IMR-90 (cell line): Measurements from ENCODE around the gene CASP8AP2. TPM values are rescaled to one million over a fixed set of nuclear protein-coding genes. Genes with fewer than 3 reads are reported as not detected.

Experiments
- ATAC-seq: fragments of 200-7000 bp; cut with Tn5 transposase; 2 replicates; pipeline ENCODE4 v1.9.1; 2020; ENCODE audit warnings: low read depth, mild to moderate bottlenecking, moderate library complexity
- BruUV-seq: library from RNA; stranded (reverse); fragments of 400-500 nt; replicated peaks from 2 replicates; lab custom pipeline; 2021; lab: Mats Ljungman, UMichigan
- CTCF ChIA-PET: fragments of 300-600 bp; formaldehyde crosslinking; extraction: SDS; loops from one replicate; lab custom pipeline; 2021; ENCODE audit warnings: antibody characterized with exemption; lab: Yijun Ruan, JAX
- POLR2A ChIA-PET: fragments of 300-600 bp; sonication (Branson Sonifier 250); formaldehyde crosslinking; loops from one replicate; lab custom pipeline; 2022; ENCODE audit warnings: antibody characterized with exemption; ENCODE audit not compliant: unreplicated experiment; lab: Charles Lee
- DNase-seq: peaks from one replicate; pipeline ENCODE4 v3.0.0; 2013
- H2AFZ ChIP-seq: replicated peaks from 2 replicates; pipeline ENCODE3; 2013; ENCODE audit warnings: low read length, mild to moderate bottlenecking; ENCODE audit not compliant: poor library complexity
- H2AK5ac ChIP-seq: 2 replicates; pipeline ENCODE4 v1.6.1; 2013; ENCODE audit warnings: low read depth, low read length, inconsistent platforms
- H2AK9ac ChIP-seq: replicated peaks from 2 replicates; pipeline ENCODE3; 2013; ENCODE audit warnings: mild to moderate bottlenecking, low read depth, low read length, moderate library complexity; ENCODE audit not compliant: poor library complexity
- H2BK120ac ChIP-seq: 2 replicates; pipeline ENCODE4 v1.6.1; 2013; ENCODE audit warnings: low read depth, low read length, inconsistent platforms
- H2BK15ac ChIP-seq: 3 replicates; pipeline ENCODE4 v1.6.1; 2013; ENCODE audit warnings: low read depth, low read length, inconsistent platforms
- H2BK20ac ChIP-seq: 2 replicates; pipeline ENCODE4 v1.6.1; 2013; ENCODE audit warnings: low read depth, mild to moderate bottlenecking, inconsistent platforms, low read length, moderate library complexity
- H2BK5ac ChIP-seq: 2 replicates; pipeline ENCODE4 v1.6.1; 2013; ENCODE audit warnings: mild to moderate bottlenecking, low read depth, low read length, inconsistent platforms; ENCODE audit not compliant: poor library complexity, severe bottlenecking
- H3K14ac ChIP-seq: replicated peaks from 2 replicates; pipeline ENCODE4 v1.6.1; 2013; ENCODE audit warnings: low read depth, low read length, inconsistent platforms
- H3K18ac ChIP-seq: 2 replicates; pipeline ENCODE4 v1.6.1; 2013; ENCODE audit warnings: low read depth, low read length, control low read depth
- H3K23ac ChIP-seq: 2 replicates; pipeline ENCODE4 v1.6.1; 2013; ENCODE audit warnings: low read depth, low read length, inconsistent platforms
- H3K27ac ChIP-seq: 2 replicates; pipeline ENCODE4 v1.5.1; 2013; ENCODE audit warnings: mild to moderate bottlenecking, control low read depth, low read length; ENCODE audit not compliant: insufficient read depth
- H3K27me3 ChIP-seq: 2 replicates; pipeline ENCODE4 v1.6.1; 2013; ENCODE audit warnings: low read length; ENCODE audit not compliant: control insufficient read depth, insufficient read depth
- H3K36me3 ChIP-seq: 2 replicates; pipeline ENCODE4 v1.6.1; 2013; ENCODE audit warnings: low read length, mixed read lengths; ENCODE audit not compliant: control insufficient read depth, insufficient read depth
- H3K4ac ChIP-seq: 2 replicates; pipeline ENCODE4 v1.6.1; 2013; ENCODE audit warnings: low read depth, low read length, inconsistent platforms
- H3K4me1 ChIP-seq: 2 replicates; pipeline ENCODE4 v1.6.1; 2013; ENCODE audit warnings: low read length, mixed read lengths; ENCODE audit not compliant: control insufficient read depth, insufficient read depth
- H3K4me2 ChIP-seq: 2 replicates; pipeline ENCODE4 v1.6.1; 2013; ENCODE audit warnings: low read depth, mild to moderate bottlenecking, control low read depth, low read length, moderate library complexity
- H3K4me3 ChIP-seq: 2 replicates; pipeline ENCODE4 v1.5.1; 2013; ENCODE audit warnings: low read depth, mild to moderate bottlenecking, control low read depth, low read length, moderate library complexity; ENCODE audit not compliant: insufficient read depth
- H3K56ac ChIP-seq: 2 replicates; pipeline ENCODE4 v1.6.1; 2013; ENCODE audit warnings: low read length, inconsistent platforms; ENCODE audit not compliant: insufficient read depth; ENCODE audit errors: extremely low read depth
- H3K79me1 ChIP-seq, 2 experiments: 2 replicates each; pipeline ENCODE4 v1.6.1; 2013; ENCODE audit warnings: low read length in 2 of 2, inconsistent platforms in 1 of 2, low read depth in 1 of 2
- H3K9ac ChIP-seq: 2 replicates; pipeline ENCODE4 v1.6.1; 2013; ENCODE audit warnings: low read depth, low read length, control low read depth
- H3K9me1 ChIP-seq: 2 replicates; pipeline ENCODE4 v1.6.1; 2013; ENCODE audit warnings: low read length, inconsistent platforms; ENCODE audit not compliant: insufficient read depth
- H3K9me3 ChIP-seq: 2 replicates; pipeline ENCODE4 v1.6.1; 2013; ENCODE audit warnings: low read length; ENCODE audit not compliant: control insufficient read depth, insufficient read depth
- H4K20me1 ChIP-seq: 2 replicates; pipeline ENCODE4 v1.6.1; 2013; ENCODE audit warnings: low read length, inconsistent platforms; ENCODE audit not compliant: insufficient read depth
- H4K5ac ChIP-seq: 2 replicates; pipeline ENCODE4 v1.6.1; 2013; ENCODE audit warnings: mild to moderate bottlenecking, low read depth, low read length, control low read depth
- H4K8ac ChIP-seq, 2 experiments: 2 replicates each; pipeline ENCODE4 v1.6.1; 2013; ENCODE audit warnings: low read depth in 2 of 2, low read length in 2 of 2, control low read depth in 1 of 2, inconsistent platforms in 1 of 2
- H4K91ac ChIP-seq: 2 replicates; pipeline ENCODE4 v1.6.1; 2013; ENCODE audit warnings: low read depth, low read length, inconsistent platforms; ENCODE audit not compliant: insufficient read depth
- BHLHE40 ChIP-seq: fragments of 150-350 bp; IDR thresholded peaks from 2 replicates; pipeline ENCODE4 v1.6.1; 2016; ENCODE audit warnings: mild to moderate bottlenecking, low read depth, low read length
- CEBPB ChIP-seq: IDR thresholded peaks from 2 replicates; pipeline ENCODE4 v1.6.1; 2012; ENCODE audit warnings: low read depth, low read length, improper control_type of control experiment
- MXI1 ChIP-seq: IDR thresholded peaks from 2 replicates; pipeline ENCODE4 v1.6.1; 2012; ENCODE audit warnings: low read depth, mild to moderate bottlenecking, low read length, moderate library complexity, borderline replicate concordance
- RAD21 ChIP-seq: IDR thresholded peaks from 2 replicates; pipeline ENCODE4 v1.6.1; 2012; ENCODE audit warnings: low read length, improper control_type of control experiment
- RCOR1 ChIP-seq: IDR thresholded peaks from 2 replicates; pipeline ENCODE4 v1.6.1; 2012; ENCODE audit warnings: mild to moderate bottlenecking, low read length, improper control_type of control experiment; ENCODE audit not compliant: insufficient replicate concordance
- USF2 ChIP-seq: fragments of 150-350 bp; IDR thresholded peaks from 2 replicates; pipeline ENCODE4 v1.6.1; 2017; ENCODE audit warnings: mild to moderate bottlenecking, antibody characterized with exemption, low read length, low read depth
- WGBS, 2 experiments: methylation state at CpG; one replicate each; pipeline versions ENCODE4 v1.1.5 to v1.1.7; 2013; ENCODE audit warnings: missing lambda C conversion rate in 2 of 2; ENCODE audit not compliant: insufficient read length in 1 of 2; ENCODE audit errors: extremely low coverage in 2 of 2; 5-methylcytosine and 5-hydroxymethylcytosine counted together
- dilution Hi-C: fragments of 300-500 bp; cut with HindIII; formaldehyde crosslinking; loops from one replicate; pipeline ENCODE4 v1.14.3; 2018; ENCODE audit warnings: low sequenced_read_pairs; ENCODE audit not compliant: unreplicated experiment
- in situ Hi-C: fragments of 300-500 bp; cut with MboI; formaldehyde crosslinking; loops from 3 replicates; pipeline ENCODE4 v1.14.3; 2019; ENCODE audit warnings: low sequenced_read_pairs, inconsistent platforms, mixed read lengths
- intact Hi-C: fragments of 100-400 bp; cut with micrococcal nuclease; formaldehyde crosslinking; loops from 2 replicates; pipeline ENCODE4 v1.10.0; 2022
- polyA plus RNA-seq, 3 experiments: library from polyadenylated mRNA; depleted of rRNA; stranded (reverse); fragments of >200 nt; gene quantifications; 2 replicates each; pipeline ENCODE4 v1.2.3, GENCODE V29; 2012; ENCODE audit warnings: low replicate concordance in 1 of 3
- total RNA-seq: library from RNA; depleted of rRNA; stranded (reverse); fragments of >200 nt; gene quantifications from 2 replicates; pipeline ENCODE4 v1.2.3, GENCODE V29; 2012

The CASP8AP2 gene
- total and polyA plus RNA-seq, 2 of the 4 experiments (the other 2 are of a cell fraction) = 5.0 to 11.1 TPM

GRCh38 chr6:89874438-89874837 lies 44.8 kb downstream of the CASP8AP2 start:
- dilution Hi-C loops = no loop called here
- no peak overlapping the region for H3K56ac ChIP-seq
- H3K4me3 ChIP-seq = no peak overlapping the region
- CTCF ChIA-PET = no interaction called here
- TF ChIP-seq MXI1 = no peak
- TF ChIP-seq RCOR1 = no peak
- no peak for TF ChIP-seq RAD21
- no peak for TF ChIP-seq USF2
- no peak for TF ChIP-seq CEBPB
- no peak for TF ChIP-seq BHLHE40
- no peaks in the 10 kb centered on the region for H3K4me1 ChIP-seq
- no peak overlapping the region for H2AK9ac ChIP-seq
- H4K91ac ChIP-seq = no peak overlapping the region
- no peak overlapping the region for H2AK5ac ChIP-seq
- no peak overlapping the region for H2BK20ac ChIP-seq
- intact Hi-C loops = no loop called here
- no TSS peak for BruUV-seq
- POLR2A ChIA-PET = no interaction called here
- H2AFZ ChIP-seq = no peak overlapping the region
- H3K27me3 ChIP-seq = no peaks in the 10 kb centered on the region
- H3K18ac ChIP-seq = no peak overlapping the region
- no peak overlapping the region for H4K5ac ChIP-seq
- H3K9me1 ChIP-seq = no peaks in the 10 kb centered on the region
- ATAC-seq = no peak
- H3K9me3 ChIP-seq = no peaks in the 10 kb centered on the region
- in situ Hi-C loops = no loop called here
- H3K36me3 ChIP-seq = peaks cover 13% of the 10 kb centered on the region
- H4K8ac ChIP-seq = no peak overlapping the region
- H2BK5ac ChIP-seq = no peak overlapping the region
- H3K4ac ChIP-seq = no peak overlapping the region
- H3K27ac ChIP-seq = no peak overlapping the region
- no peak overlapping the region for H3K14ac ChIP-seq
- H3K4me2 ChIP-seq = no peak overlapping the region
- no peaks in the 10 kb centered on the region for H4K20me1 ChIP-seq
- no peak overlapping the region for H2BK15ac ChIP-seq
- H3K23ac ChIP-seq = no peak overlapping the region
- H2BK120ac ChIP-seq = no peak overlapping the region
- H3K79me1 ChIP-seq = no peaks in the 10 kb centered on the region
- no peak for DNase-seq
- no CpG with 5 or more reads among the region's 3 CpGs for WGBS, 2 experiments
- H3K9ac ChIP-seq = no peak overlapping the region
